Fibroblast of gingiva (primary cell): ENCODE results near the gene PTOV1.

Experiments used
- DNase-seq: peaks from one replicate; pipeline ENCODE4 v3.0.0-alpha.2; 2011; ENCODE audit warnings: low read depth

The PTOV1 gene

DNA sequence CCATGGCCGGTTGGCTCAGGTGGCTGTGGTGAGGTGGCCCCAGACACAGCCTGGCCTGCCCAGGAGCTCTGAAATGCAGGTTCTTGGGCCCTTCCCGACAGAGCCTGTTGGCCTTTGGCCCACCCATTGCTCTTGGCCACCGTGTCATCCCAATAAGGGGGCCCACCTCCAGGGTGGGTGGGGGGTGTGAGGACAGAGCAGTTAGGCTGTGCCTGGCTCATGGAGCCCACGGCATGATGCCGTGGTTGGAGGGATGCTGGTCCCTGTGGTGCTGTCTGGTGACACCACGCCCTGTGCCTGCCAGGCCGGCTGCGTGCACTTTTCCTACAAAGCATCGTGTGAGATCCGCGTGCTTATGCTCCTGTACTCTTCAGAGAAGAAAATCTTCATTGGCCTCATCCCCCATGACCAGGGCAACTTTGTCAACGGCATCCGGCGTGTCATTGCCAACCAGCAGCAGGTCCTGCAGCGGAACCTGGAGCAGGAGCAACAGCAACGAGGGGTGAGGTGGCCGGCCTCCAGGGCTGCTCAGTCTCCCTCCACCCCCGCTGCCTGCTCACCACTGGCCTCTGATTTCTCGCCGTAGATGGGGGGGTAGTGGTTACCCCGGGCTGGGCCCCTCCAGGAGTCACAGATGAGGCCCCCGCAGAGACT, 8.8 kb downstream of the PTOV1 start:
- DNase-seq: no peak

DNA sequence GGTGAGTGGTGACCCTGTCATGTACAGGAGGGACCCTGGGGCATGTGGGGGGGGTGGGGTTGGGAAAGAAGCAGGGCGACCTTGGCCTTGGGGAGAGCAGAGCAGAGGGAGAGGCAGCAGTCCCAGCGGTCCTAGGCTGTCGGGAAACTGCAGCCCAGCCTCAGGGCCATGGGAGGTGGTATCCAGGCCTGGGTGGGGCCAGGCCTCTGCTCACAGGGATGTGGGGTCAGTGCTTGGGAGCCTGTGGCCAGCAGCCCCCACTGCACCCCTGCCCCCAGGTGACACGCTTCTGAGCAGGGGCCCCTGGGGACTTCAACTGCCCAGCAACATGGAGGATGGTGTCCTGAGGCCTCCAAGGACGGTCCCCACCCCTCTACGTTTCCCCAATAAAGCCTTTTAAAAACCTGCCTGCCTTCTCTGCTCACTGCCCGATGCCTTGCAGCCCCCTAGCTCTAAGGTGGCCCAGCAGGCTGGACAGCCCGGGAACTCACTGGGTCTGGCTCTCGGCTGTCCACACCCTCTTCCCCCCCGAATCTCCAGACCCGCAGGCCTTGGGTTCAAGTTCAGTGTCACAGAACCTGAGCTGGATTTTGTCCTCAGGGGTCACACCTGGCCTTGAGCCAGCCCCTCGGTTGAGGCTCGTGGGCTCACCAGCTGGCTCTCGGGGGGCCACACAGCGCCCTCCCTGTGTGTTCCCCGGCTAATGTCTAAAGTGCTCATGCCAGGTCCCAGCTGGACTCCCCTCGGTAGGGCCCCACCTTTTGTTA, 9.6 kb downstream of the PTOV1 start:
- no peak for DNase-seq

DNA sequence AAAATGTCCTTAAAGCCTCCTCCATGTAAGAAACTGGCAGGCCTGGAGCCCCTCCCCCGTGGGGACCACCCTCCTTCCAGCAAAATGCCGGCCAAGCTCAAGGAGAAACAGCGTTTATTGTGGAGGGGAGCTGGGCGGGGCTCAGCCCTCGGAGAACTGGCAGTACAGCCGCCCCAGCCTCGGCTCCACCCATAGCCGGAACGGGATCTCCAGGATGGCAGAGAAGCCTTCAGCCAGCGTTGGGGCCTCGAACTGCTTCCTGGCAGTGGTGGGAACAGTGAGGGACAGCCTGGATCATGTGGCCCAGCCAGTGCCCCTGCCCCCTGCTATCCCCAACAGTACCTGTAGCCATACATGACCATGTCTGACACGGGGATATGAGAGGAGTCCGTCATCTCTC, 10.1 kb downstream of the PTOV1 start:
- DNase-seq: no peak

DNA sequence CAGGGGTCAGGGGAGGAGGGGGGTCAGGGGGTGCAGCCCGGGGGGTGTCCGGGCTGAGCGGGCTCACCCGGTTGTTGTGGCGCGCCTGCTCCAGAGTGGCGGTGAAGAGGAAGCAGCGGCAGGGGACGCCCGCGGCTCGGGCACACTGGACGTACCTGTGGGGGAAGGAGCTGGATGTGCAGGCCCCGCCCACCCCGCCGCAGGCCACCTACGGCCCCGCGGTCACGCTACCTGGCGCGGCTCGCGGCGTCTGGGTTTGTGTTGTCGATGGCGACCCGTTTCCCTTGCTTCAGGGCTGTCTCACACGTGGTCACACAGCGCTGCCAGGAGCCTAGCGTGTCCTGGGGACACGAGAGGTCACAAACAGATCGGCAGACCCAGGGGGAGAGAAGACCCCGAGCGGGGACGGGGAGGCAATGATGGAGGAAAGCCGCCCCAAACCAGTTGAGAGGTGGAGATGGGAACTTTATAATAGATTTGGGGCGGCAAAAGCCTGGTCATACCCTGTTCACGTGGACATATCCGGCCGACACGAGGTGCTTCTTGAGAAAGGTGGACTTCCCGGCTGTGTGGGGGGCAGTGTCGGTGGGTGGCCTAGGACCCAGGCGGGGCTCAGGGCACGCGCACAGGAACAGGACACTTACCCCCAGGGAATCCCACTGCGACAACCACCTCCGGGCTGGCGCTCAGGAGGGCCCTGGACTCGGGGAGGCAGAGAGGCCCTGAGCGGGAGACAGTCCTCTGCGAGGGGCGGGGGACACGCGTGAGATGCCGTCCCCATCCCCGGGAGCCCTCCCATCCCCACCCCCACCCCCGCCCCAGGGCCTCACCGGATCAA, 10.8 kb downstream of the PTOV1 start:
- DNase-seq: no peak

DNA sequence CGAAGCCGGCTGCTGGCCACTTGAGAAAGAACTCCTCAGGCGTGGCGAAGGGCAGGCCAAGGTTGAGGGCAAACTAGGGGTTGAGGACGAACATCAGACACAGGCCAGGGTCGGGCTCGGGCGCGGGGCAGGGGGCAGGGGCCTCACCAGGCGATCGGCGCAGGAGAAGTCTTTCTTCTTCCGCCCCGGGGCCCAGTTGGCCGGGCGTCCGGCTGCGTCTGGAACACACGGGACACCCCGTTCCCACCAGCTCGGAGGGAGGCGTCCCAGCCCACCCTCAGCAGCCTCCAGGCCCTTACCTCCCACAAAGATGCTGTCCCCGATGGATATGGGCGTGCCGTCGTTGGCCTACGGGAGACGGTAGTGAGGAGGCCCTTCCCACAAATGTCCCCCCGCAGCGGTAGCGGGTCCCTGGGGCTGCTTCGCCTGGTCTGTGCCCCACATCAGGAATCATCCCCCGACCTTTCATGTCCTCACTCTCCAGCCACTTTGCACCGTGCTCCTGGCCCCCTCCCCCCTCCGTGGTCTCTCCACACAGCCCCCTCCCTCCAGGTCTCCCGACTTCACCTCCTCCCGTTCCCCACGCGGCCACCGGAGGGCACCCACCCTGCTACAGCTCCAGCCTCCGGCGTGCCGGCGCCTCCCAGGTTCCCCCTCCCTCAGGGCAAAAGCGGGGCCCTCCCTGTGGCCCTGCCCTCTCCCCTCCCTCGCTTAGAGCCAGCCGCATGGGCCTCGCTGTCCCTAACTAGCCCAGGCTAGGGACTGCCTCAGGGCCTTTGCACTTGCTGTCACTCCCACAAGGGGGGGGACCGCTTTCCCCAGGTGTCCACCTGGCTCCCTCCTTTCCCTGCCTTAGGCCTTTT, 11.7 kb downstream of the PTOV1 start:
- no peak for DNase-seq

DNA sequence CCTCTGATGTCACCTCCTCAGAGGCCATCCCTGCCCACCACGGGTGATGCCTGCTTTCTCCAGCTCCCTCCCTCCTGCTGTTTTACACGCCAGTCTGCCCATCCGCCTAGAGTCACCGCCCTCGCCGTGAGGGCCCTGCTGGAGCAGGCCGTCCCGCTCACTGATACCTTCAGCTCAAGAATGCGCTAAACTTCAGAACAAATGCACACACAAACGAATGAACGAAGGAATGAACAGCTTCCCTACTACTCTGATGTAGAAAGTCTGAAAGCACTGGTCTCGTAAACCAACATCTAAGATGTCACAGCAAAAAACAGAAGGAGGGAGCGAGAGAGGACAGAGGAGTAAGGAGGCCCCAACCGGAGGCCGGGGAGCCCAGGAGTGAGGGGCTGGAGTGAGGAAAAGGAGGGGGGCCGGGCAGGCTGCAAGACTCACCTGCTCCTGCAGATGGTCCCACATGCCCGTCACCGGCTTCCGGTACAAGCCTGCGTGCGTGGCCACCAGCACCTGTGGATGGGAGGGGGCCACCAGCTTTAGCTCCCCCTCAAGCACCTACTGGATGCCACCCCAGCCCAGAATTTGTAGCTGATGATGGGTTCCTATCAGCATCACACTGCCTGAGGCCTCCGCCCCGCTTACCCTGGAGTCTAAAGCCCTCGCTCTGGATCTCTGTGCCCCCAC, 12.4 kb downstream of the PTOV1 start:
- DNase-seq: no peak

DNA sequence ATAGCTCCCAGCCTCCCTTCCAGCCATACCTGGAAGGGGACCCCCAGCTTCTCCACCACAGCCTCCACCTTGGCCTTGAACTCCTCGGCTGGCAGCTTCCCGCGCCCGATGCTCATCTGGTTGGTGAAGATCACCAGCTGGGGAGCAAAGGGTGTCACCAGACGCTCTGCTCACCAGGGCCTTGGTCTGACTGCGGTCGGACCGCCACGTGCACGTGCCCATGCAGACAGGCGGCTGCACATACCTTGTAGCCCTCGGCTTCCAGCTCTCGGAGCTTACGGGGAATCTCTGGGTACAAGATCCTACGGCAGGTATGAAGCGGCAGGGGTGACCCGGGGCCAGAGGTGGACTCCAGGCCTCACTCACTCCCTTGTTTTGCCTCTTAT, 13.0 kb downstream of the PTOV1 start:
- DNase-seq: no peak

DNA sequence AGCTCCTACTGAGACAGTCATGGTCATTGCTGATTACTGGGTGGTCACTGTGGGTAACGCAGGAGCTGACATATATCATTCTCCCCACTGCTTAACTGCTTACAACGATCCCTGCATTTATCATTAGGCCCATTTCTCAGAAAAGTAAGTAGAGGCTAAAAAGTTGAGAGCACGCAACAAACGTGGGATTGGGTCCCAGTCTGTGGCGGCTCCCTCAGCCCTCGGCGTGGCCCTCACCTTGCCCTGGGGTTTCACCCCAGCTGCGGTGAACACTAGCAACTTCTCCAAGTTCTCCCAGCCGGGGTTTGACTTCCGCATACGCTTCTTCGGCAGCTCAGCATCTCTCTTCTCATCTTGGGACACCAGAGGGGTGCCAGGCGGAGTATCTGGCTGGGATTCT, 13.9 kb downstream of the PTOV1 start:
- no peak for DNase-seq

DNA sequence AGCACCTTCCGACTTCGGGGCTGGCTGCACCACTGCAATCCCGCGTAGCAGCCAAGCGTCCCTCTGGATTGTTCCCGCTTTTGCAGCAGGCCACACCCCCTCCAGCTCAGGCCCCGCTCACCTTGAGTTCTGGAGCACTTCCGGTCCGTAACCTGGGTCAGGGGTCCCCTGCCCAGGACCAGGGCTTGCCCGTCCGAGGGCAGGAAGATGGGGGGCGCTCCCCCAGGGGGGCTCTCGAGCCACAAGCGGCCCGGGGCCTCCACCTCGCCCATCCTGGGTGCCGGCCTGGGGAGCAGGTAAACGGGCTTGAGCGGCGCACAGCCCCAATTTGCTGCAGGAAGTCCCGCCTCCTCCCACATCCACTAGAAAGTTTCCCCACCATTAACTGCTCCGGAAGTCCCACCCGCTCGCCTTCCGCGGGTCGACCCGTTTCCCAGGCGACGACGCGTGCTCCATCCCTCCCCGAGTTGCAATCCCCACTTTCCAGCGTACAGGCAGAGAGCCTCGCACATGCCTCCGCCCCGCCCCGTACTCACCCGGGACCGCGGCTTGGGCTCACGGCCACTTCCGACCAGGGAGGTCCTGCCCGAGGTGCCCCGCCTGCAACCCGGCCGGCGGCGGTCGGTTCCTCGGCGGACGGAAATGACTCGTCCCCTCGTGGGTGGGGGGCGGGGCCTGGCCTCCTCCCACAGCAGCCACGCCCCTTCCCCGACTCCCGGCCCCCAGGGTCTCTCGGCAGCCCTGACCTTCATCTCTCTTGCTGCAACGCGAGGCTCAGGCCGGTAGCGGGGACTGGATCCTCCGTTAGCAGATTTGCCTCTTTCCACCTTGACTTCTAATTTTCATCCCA, 16.2 kb downstream of the PTOV1 start, which contains the start of gene PNKP:
Gene PNKP (minus strand): TSS at position 644 of the 850 bp plus-strand sequence. CDS start 372 bp downstream, at position 272.
- peak; percentile 93 for DNase-seq

DNA sequence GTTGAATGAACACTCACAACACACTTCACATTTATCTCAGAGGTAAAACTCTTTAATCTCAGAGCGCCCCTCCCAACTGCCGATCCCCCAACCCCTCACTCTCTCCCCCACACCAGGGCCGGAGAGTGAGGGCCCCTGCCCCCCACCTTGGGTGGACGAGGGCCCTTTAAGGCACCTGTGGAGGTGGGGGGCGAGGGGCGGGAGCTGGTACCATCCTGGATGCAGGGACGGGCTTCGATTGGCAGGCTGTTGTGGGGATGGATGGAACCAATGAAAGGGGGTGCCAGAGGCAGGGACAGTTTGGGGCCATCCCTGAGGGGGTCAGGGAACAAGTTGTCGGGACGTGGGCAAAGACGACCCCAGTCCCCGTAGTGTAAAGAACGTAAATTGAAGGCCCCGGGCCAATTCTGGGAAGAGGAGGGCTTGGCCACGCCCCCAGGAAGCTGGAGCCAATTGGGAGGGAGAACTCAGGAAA, 18.1 kb downstream of the PTOV1 start:
- DNase-seq: no peak

DNA sequence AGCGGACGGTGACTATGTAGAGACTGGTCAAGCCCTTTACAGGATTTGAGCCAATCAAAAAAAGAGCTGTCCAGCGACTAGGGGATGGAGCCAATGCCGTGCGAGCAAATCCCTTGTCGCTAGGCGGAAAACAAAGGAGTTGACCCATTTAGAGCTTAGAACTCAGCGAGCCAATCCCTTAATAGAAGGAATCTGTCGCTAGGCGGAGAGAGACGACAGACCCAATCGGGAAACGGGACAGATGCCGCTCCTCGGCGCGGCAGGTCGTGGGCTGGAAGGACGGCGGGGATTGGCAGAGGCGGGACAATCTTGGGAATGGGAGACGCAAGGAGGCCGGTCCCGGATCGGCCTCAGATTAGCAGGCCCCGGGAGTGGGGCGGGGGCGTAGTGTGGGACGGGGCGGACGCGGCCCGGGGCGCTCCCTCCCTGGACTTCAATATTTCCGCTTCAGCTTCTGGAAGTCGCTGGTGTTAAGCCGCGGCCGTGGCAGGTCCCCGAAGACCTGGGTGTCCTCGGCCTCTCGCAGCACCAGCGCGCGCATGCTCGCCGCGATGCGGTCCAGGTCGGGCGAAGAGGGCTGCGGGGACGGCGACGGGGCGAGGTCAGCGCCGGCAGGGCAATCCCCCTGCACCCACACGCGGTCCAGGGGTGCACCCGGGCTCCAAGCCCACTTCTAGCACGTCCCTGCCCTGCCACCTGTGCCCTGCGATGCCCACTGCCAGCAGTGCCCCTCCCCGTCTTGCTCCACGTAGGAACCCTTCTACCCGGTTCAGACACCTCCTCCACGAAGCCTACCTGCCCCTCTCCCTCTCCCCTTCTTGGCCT, 18.7 kb downstream of the PTOV1 start:
- DNase-seq: peak; percentile 100

DNA sequence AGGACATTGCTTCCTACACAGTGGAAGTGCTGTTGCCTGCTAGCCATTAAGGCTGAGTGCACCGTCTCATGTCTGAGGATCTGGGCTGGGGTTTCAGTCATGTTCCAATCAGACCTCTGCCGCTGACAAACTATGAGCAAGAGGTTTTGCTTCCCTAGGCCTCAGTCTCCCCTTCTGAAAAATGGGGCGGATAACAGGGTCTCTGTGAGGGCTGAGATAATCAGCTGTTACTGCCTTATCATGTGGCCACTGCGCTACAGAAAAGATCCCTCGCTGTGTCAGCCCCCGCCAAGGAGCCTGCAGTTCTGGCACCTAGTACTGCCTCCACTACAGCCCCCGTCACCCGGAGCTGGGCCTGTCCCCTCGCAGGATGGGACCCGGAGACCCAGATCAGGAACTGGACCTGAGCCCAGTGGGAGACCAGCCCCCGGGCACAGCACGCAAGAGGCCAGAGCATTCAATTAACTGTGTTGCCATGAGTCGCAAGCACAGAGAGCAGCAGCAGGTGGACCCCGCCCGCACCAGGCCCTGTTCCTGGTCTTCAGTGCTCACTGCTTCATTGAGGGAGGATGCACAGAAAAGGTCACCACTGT, 19.4 kb downstream of the PTOV1 start:
- no peak for DNase-seq

- DNase-seq: no peak
Observed at GRCh38 chr19:49871349-49871985, 20.5 kb downstream of the PTOV1 start.

DNA sequence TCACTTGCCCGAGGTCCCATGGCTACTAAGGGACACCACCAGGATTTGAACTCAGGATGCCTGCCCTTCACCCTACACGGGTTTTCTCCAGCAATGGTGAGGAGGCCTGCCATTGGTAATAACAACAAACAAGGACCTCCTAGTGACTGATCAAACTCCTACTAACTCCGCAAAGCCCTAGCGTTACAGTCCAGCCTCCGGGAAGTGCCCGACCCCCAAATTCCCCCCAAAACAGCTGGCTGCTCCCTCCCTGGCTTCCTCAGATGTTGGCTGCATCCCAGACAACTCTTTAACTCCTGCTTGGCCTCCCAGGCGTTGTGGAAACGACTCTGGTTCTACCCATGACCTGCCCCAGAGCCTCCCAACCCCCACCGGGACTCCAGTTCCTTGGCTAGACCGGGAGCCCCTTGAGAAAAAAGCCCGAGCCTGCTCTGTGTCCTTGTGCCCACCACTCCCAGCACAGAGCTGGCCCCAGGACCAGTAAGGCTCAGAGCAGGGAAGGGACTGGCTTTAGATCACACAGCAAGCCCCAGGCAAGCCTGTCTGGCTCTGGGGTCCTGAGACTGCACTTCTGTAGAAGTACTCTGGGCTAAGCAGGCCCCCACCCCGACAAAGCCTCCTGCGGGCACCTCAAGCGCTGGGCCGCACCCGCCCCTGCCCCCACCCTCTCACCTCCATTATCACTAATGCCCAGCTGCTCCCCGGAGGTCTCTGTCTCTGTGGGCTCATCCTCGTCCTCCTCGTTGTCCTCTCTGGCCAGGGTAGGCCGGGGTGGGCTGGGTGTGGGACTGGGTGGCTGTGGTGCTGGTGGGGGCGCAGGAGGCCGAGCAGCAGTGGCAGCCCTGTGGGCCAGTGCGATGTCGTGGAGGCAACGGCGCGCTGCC, 21.5 kb downstream of the PTOV1 start:
- DNase-seq: no peak

- DNase-seq: no peak
Observed at GRCh38 chr19:49873129-49873521, 22.2 kb downstream of the PTOV1 start.

DNA sequence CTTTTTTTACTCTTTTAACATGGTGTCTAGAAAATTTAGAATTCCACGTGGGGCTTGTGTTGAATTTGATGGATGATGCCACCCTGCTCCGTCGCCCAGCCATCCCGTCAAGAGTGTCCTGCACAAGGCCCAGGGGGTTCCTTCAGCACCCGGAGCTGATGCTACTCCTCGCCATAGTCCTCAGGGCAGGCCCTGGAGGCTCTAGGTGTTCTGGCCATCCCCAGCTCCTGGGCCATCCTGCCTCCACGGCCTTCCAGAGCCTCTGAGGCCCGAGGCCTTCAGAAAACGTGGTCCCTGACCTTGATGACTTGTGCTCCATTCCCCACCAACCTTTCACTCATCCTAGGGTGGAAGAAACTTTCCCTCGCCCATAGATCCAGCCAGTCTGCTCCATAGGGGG, 22.9 kb downstream of the PTOV1 start:
- no peak for DNase-seq

DNA sequence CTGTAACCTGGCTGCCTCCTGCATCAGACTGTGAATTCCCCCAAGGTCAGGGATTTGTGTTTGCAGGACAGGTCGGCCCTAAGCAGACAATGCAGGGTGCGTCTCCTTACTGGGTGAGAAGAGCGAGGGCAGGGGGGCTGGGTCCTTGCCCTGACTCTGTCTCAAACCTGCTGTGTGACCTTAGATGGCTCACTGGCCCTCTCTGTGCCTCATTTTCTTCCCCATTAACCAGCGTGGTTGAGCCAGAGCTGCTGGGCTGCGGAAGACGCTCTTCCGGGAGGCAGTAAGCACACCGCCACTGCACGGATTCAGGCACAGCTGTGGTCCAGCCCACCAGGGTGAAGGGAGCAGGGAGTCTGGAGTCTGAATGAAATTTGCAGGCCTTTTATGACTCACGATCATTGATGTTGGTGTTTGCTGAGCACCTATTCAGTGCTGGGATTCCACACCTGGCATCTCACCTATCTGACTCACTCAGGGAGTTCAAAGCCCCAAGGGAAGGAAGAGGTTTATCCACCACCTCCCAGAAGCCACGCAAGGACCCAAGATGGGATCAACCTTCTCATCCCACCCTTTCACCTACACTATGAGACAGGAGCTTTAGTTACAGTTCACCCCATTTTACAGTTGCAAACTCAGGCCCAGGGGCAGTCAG, 23.7 kb downstream of the PTOV1 start:
- DNase-seq: no peak
